Ovary (tissue), 3 donors: ENCODE data around the gene NPHP3.

Source experiments
- POLR2A ChIP-seq: fragments of 450-650 bp; IDR thresholded peaks from one replicate; pipeline ENCODE4 v1.6.1; 2017; ENCODE audit warnings: antibody characterized with exemption, mild to moderate bottlenecking, moderate library complexity
- TF ChIP-seq, protein P1 (sequence below), 3 donors: fragments of 450-650 bp in 2 of 3; fragments of 200-600 bp in 1 of 3; IDR thresholded peaks; one replicate each; pipeline versions ENCODE4 v1.5.1 to v1.8.0; 2016 to 2022; ENCODE audit warnings: antibody characterized with exemption in 3 of 3, mild to moderate bottlenecking in 1 of 3
- donor health status: DM: no; HTN: no; CAD: no.

DNA sequence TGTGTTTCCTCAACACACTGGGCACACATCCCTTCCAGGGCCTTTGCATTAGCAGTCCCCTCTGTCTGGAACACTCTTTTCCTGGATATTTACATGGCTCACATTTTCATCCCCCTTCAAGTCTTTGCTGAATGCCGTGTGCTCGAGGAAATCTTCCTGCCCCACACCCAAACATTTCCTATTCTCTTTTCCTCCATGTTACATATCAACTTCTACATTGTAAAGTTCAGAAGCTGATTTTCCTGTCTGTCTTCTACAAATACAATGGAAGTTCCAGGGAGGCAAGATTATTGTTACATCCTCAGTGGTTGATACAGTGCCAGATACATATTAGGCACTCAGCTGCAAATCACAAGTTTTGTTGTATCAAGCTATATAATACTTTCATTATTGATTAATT, 66.7 kb downstream of the NPHP3 start:
- TF ChIP-seq, protein P1, sequence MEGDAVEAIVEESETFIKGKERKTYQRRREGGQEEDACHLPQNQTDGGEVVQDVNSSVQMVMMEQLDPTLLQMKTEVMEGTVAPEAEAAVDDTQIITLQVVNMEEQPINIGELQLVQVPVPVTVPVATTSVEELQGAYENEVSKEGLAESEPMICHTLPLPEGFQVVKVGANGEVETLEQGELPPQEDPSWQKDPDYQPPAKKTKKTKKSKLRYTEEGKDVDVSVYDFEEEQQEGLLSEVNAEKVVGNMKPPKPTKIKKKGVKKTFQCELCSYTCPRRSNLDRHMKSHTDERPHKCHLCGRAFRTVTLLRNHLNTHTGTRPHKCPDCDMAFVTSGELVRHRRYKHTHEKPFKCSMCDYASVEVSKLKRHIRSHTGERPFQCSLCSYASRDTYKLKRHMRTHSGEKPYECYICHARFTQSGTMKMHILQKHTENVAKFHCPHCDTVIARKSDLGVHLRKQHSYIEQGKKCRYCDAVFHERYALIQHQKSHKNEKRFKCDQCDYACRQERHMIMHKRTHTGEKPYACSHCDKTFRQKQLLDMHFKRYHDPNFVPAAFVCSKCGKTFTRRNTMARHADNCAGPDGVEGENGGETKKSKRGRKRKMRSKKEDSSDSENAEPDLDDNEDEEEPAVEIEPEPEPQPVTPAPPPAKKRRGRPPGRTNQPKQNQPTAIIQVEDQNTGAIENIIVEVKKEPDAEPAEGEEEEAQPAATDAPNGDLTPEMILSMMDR (IDR thresholded peaks at IDR 0.05) = no peak
- no peak for TF ChIP-seq POLR2A
